ENCODE measurements around the gene DMXL1.

The DMXL1 gene

GRCh38 chr5:119292701-119293515 lies 222.0 kb downstream of the DMXL1 start:
- Histone ChIP-seq H3K9me3 (ENCODE audit: control insufficient read depth, insufficient read depth, low read length) (no peaks in the 10 kb centered on the region), H3K4me1 (ENCODE audit: control insufficient read depth, insufficient read depth, low read length) (peaks cover 31% of the 10 kb centered on the region), H3K9ac (ENCODE audit: low read depth, low read length) (no peak overlapping the region), H3K27ac (ENCODE audit: low read depth, low read length) (no peak overlapping the region), H3K36me3 (ENCODE audit: control insufficient read depth, insufficient read depth, low read length) (no peaks in the 10 kb centered on the region), H3K27me3 (ENCODE audit: control insufficient read depth, insufficient read depth, low read length) (no peaks in the 10 kb centered on the region), H3K4me3 (ENCODE audit: low read depth, low read length) (no peak overlapping the region)

GRCh38 chr5:119293516-119293829 lies 222.6 kb downstream of the DMXL1 start:
- Histone ChIP-seq H3K9me3 (ENCODE audit: control insufficient read depth, insufficient read depth, low read length) (no peaks in the 10 kb centered on the region), H3K27ac (ENCODE audit: low read depth, low read length) (no peak overlapping the region), H3K27me3 (ENCODE audit: control insufficient read depth, insufficient read depth, low read length) (no peaks in the 10 kb centered on the region), H3K36me3 (ENCODE audit: control insufficient read depth, insufficient read depth, low read length) (no peaks in the 10 kb centered on the region), H3K4me1 (ENCODE audit: control insufficient read depth, insufficient read depth, low read length) (peaks cover 31% of the 10 kb centered on the region), H3K4me3 (ENCODE audit: low read depth, low read length) (no peak overlapping the region), H3K9ac (ENCODE audit: low read depth, low read length) (no peak overlapping the region)

Data from HUES48 (cell line).